IMR-90 (cell line): Measurements from ENCODE around the gene KRT10.

Experiments
- CEBPB ChIP-seq: IDR thresholded peaks from 2 replicates; pipeline ENCODE4 v1.6.1; 2012; ENCODE audit warnings: low read depth, low read length, improper control_type of control experiment
- CTCF ChIP-seq: conservative IDR thresholded peaks from 2 replicates; pipeline ENCODE4 v1.5.1; 2012; ENCODE audit warnings: mild to moderate bottlenecking, low read depth, low read length, improper control_type of control experiment
- MAFK ChIP-seq: IDR thresholded peaks from 2 replicates; pipeline ENCODE4 v1.6.1; 2012; ENCODE audit warnings: low read depth, low read length, improper control_type of control experiment

GRCh38 chr17:40848583-40849235 lies 26.3 kb upstream of the KRT10 start:
- TF ChIP-seq MAFK (no peak), CTCF (no peak), CEBPB (no peak)
